Measurements from ENCODE around the gene CD59.

DNA sequence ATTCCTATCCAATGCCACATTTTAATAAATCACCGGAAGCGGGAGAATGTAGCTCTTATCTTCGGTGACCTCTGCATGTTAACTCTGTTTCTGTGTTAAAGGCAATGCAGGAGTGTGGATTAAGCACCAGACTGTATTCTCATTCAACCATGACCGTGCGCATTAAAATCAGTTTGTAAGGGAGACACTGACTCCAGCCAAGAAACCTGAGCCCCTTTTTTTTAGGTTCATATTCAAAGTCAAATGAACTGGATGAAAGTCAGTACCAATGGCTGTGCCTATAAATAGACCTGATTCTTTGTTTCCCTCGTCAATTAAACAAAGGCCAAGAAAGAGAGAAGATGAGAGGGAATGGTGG is 67.8 kb downstream of the CD59 start:
- TF ChIP-seq, protein P1, sequence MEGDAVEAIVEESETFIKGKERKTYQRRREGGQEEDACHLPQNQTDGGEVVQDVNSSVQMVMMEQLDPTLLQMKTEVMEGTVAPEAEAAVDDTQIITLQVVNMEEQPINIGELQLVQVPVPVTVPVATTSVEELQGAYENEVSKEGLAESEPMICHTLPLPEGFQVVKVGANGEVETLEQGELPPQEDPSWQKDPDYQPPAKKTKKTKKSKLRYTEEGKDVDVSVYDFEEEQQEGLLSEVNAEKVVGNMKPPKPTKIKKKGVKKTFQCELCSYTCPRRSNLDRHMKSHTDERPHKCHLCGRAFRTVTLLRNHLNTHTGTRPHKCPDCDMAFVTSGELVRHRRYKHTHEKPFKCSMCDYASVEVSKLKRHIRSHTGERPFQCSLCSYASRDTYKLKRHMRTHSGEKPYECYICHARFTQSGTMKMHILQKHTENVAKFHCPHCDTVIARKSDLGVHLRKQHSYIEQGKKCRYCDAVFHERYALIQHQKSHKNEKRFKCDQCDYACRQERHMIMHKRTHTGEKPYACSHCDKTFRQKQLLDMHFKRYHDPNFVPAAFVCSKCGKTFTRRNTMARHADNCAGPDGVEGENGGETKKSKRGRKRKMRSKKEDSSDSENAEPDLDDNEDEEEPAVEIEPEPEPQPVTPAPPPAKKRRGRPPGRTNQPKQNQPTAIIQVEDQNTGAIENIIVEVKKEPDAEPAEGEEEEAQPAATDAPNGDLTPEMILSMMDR (IDR thresholded peaks at IDR 0.05): no peak
- TF ChIP-seq POLR2AphosphoS5 (IDR thresholded peaks at IDR 0.05; ENCODE audit: low read depth, low read length): no peak
- no peak for TF ChIP-seq TCF7L2 (IDR thresholded peaks at IDR 0.05; ENCODE audit: low read depth, low read length)
- no peak for TF ChIP-seq SIN3A (IDR thresholded peaks at IDR 0.05; ENCODE audit: borderline replicate concordance, insufficient read depth, low read depth, low read length)
